ENCODE measurements around the gene FAM187B. TPM values are rescaled to one million over a fixed set of nuclear protein-coding genes. Genes with fewer than 3 reads are reported as not detected.

FAM187B gene
- total and polyA plus RNA-seq, 3 experiments from 2014 or later = not detected

- Mint-ChIP-seq H3K27me3 (peaks cover 11 to 15% of the 10 kb centered on the region in 2 donors), H3K9me3 (peaks cover 0 to 7% (median 5%) of the 10 kb centered on the region in 5 donors), H3K27ac (peak overlapping the region; percentile 84 to 96 (median 92)), H3K4me3 (peak overlapping the region; percentile 84 to 96 (median 94)), H3K4me1 (peaks cover 32 to 50% (median 42%) of the 10 kb centered on the region in 3 donors), H3K36me3 (peaks cover 0 to 45% (median 5%) of the 10 kb centered on the region in 3 donors)
- Histone ChIP-seq H3K27ac (ENCODE audit: low read depth, low read length) (peak overlapping the region; percentile 88), H3K36me3 (ENCODE audit: insufficient read depth, low read length) (no peaks in the 10 kb centered on the region), H3K9me3 (ENCODE audit: low read length) (no peaks in the 10 kb centered on the region), H3K27me3 (ENCODE audit: insufficient read depth, low read length, poor library complexity, severe bottlenecking) (no peaks in the 10 kb centered on the region), H3K4me1 (ENCODE audit: insufficient read depth, low read length) (peaks cover 11% of the 10 kb centered on the region), H3K4me3 (ENCODE audit: low read length) (peak overlapping the region; percentile 76)
- ChIA-PET POLR2A (interaction anchor here (1.9 kb wide), 1 partner anchor 19 kb away, joined by 6 read pairs; no protein-coding TSS in a partner anchor), CTCF (no interaction called here)
- no peak for DNase-seq
Observed at GRCh38 chr19:35249146-35249847, 20.8 kb upstream of the FAM187B start.

- POLR2A ChIA-PET = interaction anchor here (0.7 to 1.5 kb wide), 3 partner anchors 35 to 37 kb away, joined by 3 to 5 read pairs (median 4); no protein-coding TSS in a partner anchor
Observed at GRCh38 chr19:35248310-35249145, 20.0 kb upstream of the FAM187B start, which contains the start of gene LSR. LSR (plus strand) TSS chr19:35249002; CDS start chr19:35249023, 21 bp downstream.

GRCh38 chr19:35247526-35248309, 19.2 kb upstream of the FAM187B start:
- H3K4me3 Mint-ChIP-seq = peak overlapping the region; percentile 84 to 96 (median 94)
- ChIA-PET POLR2A (interaction anchor here (0.7 to 1.5 kb wide), 3 partner anchors 35 to 36 kb away, joined by 3 to 5 read pairs (median 4); no protein-coding TSS in a partner anchor), CTCF (interaction anchor here (1.1 kb wide), 1 partner anchor 48 kb away, joined by 3 read pairs; no protein-coding TSS in a partner anchor)
- Histone ChIP-seq H3K9me3 (ENCODE audit: low read length) (no peaks in the 10 kb centered on the region), H3K36me3 (ENCODE audit: insufficient read depth, low read length) (no peaks in the 10 kb centered on the region), H3K4me1 (ENCODE audit: insufficient read depth, low read length) (peaks cover 11% of the 10 kb centered on the region), H3K4me3 (ENCODE audit: low read length) (peak overlapping the region; percentile 76), H3K27me3 (ENCODE audit: insufficient read depth, low read length, poor library complexity, severe bottlenecking) (no peaks in the 10 kb centered on the region), H3K27ac (ENCODE audit: low read depth, low read length) (peak overlapping the region; percentile 88)
- peaks cover 14 to 19% of the 10 kb centered on the region in 2 donors for H3K27me3 Mint-ChIP-seq
- peaks cover 5 to 37% (median 11%) of the 10 kb centered on the region in 3 donors for H3K36me3 Mint-ChIP-seq
- H3K27ac Mint-ChIP-seq = peak overlapping the region; percentile 57 to 96 (median 92)
- H3K9me3 Mint-ChIP-seq = peaks cover 0 to 17% (median 14%) of the 10 kb centered on the region in 5 donors
- peaks cover 30 to 46% (median 42%) of the 10 kb centered on the region in 3 donors for H3K4me1 Mint-ChIP-seq
- DNase-seq = peak; percentile 27 to 63 (median 49)

More at GRCh38 chr19:35248310-35249145, 20.0 kb upstream of the FAM187B start, which contains the start of gene LSR:
- peaks cover 14 to 15% of the 10 kb centered on the region in 2 donors for H3K27me3 Mint-ChIP-seq
- peak; percentile 56 to 92 (median 82) for DNase-seq
- H3K4me3 ChIP-seq (ENCODE audit: low read length) = peak within 1 kb of the TSS; percentile 76
- H3K9me3 ChIP-seq (ENCODE audit: low read length) = no peaks in the 10 kb centered on the region
- H3K27me3 ChIP-seq (ENCODE audit: insufficient read depth, low read length, poor library complexity, severe bottlenecking) = no peaks in the 10 kb centered on the region
- CTCF ChIA-PET = interaction anchor here (1.1 kb wide), 1 partner anchor 49 kb away, joined by 3 read pairs; no protein-coding TSS in a partner anchor
- H3K36me3 Mint-ChIP-seq = peaks cover 4 to 40% (median 5%) of the 10 kb centered on the region in 3 donors
- H3K27ac Mint-ChIP-seq = peak within 1 kb of the TSS; percentile 89 to 96 (median 94)
- peak within 1 kb of the TSS; percentile 88 for H3K27ac ChIP-seq (ENCODE audit: low read depth, low read length)
- H3K4me1 ChIP-seq (ENCODE audit: insufficient read depth, low read length) = peaks cover 11% of the 10 kb centered on the region
- no peaks in the 10 kb centered on the region for H3K36me3 ChIP-seq (ENCODE audit: insufficient read depth, low read length)
- H3K4me3 Mint-ChIP-seq = peak within 1 kb of the TSS; percentile 84 to 96 (median 94)
- peaks cover 0 to 14% (median 11%) of the 10 kb centered on the region in 5 donors for H3K9me3 Mint-ChIP-seq
- peaks cover 32 to 50% (median 42%) of the 10 kb centered on the region in 3 donors for H3K4me1 Mint-ChIP-seq

- Mint-ChIP-seq H3K27ac (peak overlapping the region in 2 of 8 donors; percentile 2 to 94), H3K4me3 (peak overlapping the region in 6 of 7 donors; percentile 84 to 95 (median 93)), H3K4me1 (peaks cover 30 to 41% (median 38%) of the 10 kb centered on the region in 3 donors), H3K9me3 (peaks cover 2 to 22% (median 19%) of the 10 kb centered on the region in 5 donors), H3K27me3 (peaks cover 14 to 25% of the 10 kb centered on the region in 2 donors), H3K36me3 (peaks cover 3 to 31% (median 16%) of the 10 kb centered on the region in 3 donors)
- DNase-seq = no peak
- ChIA-PET CTCF (no interaction called here), POLR2A (interaction anchor here (0.6 kb wide), 1 partner anchor 13 kb away, joined by 3 read pairs; no protein-coding TSS in a partner anchor)
- Histone ChIP-seq H3K4me3 (ENCODE audit: low read length) (no peak overlapping the region), H3K27ac (ENCODE audit: low read depth, low read length) (no peak overlapping the region), H3K27me3 (ENCODE audit: insufficient read depth, low read length, poor library complexity, severe bottlenecking) (no peaks in the 10 kb centered on the region), H3K36me3 (ENCODE audit: insufficient read depth, low read length) (no peaks in the 10 kb centered on the region), H3K4me1 (ENCODE audit: insufficient read depth, low read length) (peaks cover 12% of the 10 kb centered on the region), H3K9me3 (ENCODE audit: low read length) (peaks cover 4% of the 10 kb centered on the region)
Observed at GRCh38 chr19:35246466-35247092, 18.0 kb upstream of the FAM187B start.

- Histone ChIP-seq H3K36me3 (ENCODE audit: insufficient read depth, low read length) (no peaks in the 10 kb centered on the region), H3K9me3 (ENCODE audit: low read length) (peaks cover 7% of the 10 kb centered on the region), H3K4me1 (ENCODE audit: insufficient read depth, low read length) (peaks cover 25% of the 10 kb centered on the region), H3K4me3 (ENCODE audit: low read length) (no peak overlapping the region), H3K27me3 (ENCODE audit: insufficient read depth, low read length, poor library complexity, severe bottlenecking) (no peaks in the 10 kb centered on the region), H3K27ac (ENCODE audit: low read depth, low read length) (no peak overlapping the region)
- POLR2A ChIA-PET = interaction anchor here (1.2 to 2.7 kb wide), 3 partner anchors 14 to 35 kb away, joined by 3 to 16 read pairs (median 3); no protein-coding TSS in a partner anchor
- peaks cover 2 to 27% (median 3%) of the 10 kb centered on the region in 3 donors for H3K36me3 Mint-ChIP-seq
- peaks cover 8 to 33% (median 28%) of the 10 kb centered on the region in 5 donors for H3K9me3 Mint-ChIP-seq
- DNase-seq = no peak
- peak overlapping the region in 6 of 8 donors; percentile 3 to 97 (median 92) for H3K27ac Mint-ChIP-seq
- no peak overlapping the region for H3K4me3 Mint-ChIP-seq
- CTCF ChIA-PET = interaction anchor here (1.1 to 2.2 kb wide), 4 partner anchors 24 to 99 kb away, joined by 3 to 7 read pairs (median 5); partner anchors contain the start of genes FXYD5 and FXYD7
- peaks cover 14 to 23% of the 10 kb centered on the region in 2 donors for H3K27me3 Mint-ChIP-seq
- H3K4me1 Mint-ChIP-seq = peaks cover 18 to 35% (median 32%) of the 10 kb centered on the region in 3 donors
Observed at GRCh38 chr19:35241417-35241816, 12.9 kb upstream of the FAM187B start.

GRCh38 chr19:35240327-35240726, 11.8 kb upstream of the FAM187B start:
- Mint-ChIP-seq H3K27ac (peak overlapping the region; percentile 62 to 97 (median 92)), H3K36me3 (peaks cover 2 to 27% (median 3%) of the 10 kb centered on the region in 3 donors), H3K4me3 (peak overlapping the region; percentile 2 to 76 (median 52)), H3K4me1 (peaks cover 19 to 36% (median 32%) of the 10 kb centered on the region in 3 donors), H3K9me3 (peaks cover 8 to 33% (median 28%) of the 10 kb centered on the region in 5 donors), H3K27me3 (peaks cover 11 to 20% of the 10 kb centered on the region in 2 donors)
- H3K27ac ChIP-seq (ENCODE audit: low read depth, low read length) = no peak overlapping the region
- no peak overlapping the region for H3K4me3 ChIP-seq (ENCODE audit: low read length)
- no peaks in the 10 kb centered on the region for H3K27me3 ChIP-seq (ENCODE audit: insufficient read depth, low read length, poor library complexity, severe bottlenecking)
- ChIA-PET POLR2A (interaction anchor here (0.7 to 2.7 kb wide), 4 partner anchors 15 to 34 kb away, joined by 3 to 16 read pairs (median 4); no protein-coding TSS in a partner anchor), CTCF (interaction anchor here (1.0 to 2.2 kb wide), 7 partner anchors 29 to 228 kb away, joined by 3 to 7 read pairs (median 3); partner anchors contain the start of gene FXYD5)
- H3K4me1 ChIP-seq (ENCODE audit: insufficient read depth, low read length) = peaks cover 25% of the 10 kb centered on the region
- DNase-seq = peak in 2 of 5 donors; percentile 67 to 70
- no peaks in the 10 kb centered on the region for H3K36me3 ChIP-seq (ENCODE audit: insufficient read depth, low read length)
- H3K9me3 ChIP-seq (ENCODE audit: low read length) = peaks cover 7% of the 10 kb centered on the region
